SK-N-SH (cell line): Measurements from ENCODE around the gene TRIM54. TPM values are rescaled to one million over a fixed set of nuclear protein-coding genes. Genes with fewer than 3 reads are reported as not detected.
A peak's percentile ranks its signal among the peaks of the same experiment; 100 is the strongest.

ENCODE experiments used
- CTCF ChIA-PET: fragments of 300-600, 350-600 bp; formaldehyde crosslinking; extraction: SDS; loops from one replicate; lab custom pipeline; 2021; lab: Yijun Ruan, JAX
- POLR2A ChIA-PET: fragments of 350-600 bp; sonication (Branson Sonifier 250); formaldehyde crosslinking; extraction: SDS; loops from one replicate; lab custom pipeline; 2020; ENCODE audit warnings: antibody characterized with exemption, inconsistent platforms; lab: Yijun Ruan, JAX
- DNase-seq: peaks from one replicate; pipeline ENCODE4 v3.0.0; 2012
- H2AFZ ChIP-seq: fragments of 200-600 bp; sonication (generic); 2 replicates; pipeline ENCODE4 v1.8.1; 2016; ENCODE audit warnings: antibody characterized with exemption, mild to moderate bottlenecking, low read depth
- H3F3A ChIP-seq: fragments of 200-600 bp; sonication (generic); replicated peaks from 2 replicates; pipeline ENCODE3; 2016; ENCODE audit warnings: antibody characterized with exemption, mild to moderate bottlenecking; ENCODE audit not compliant: insufficient read depth
- H3K27ac ChIP-seq, 2 experiments: fragments of 200-500 bp in 1 of 2; fragments of 200-600 bp in 1 of 2; sonication (Bioruptor generic) in 1 of 2; sonication (generic), shearing (Covaris generic) in 1 of 2; 2 replicates each; pipeline versions ENCODE4 v1.5.1 to v1.6.1; 2014 to 2016; ENCODE audit warnings: low read depth in 2 of 2, inconsistent platforms in 1 of 2, low read length in 1 of 2, mild to moderate bottlenecking in 1 of 2, mixed read lengths in 1 of 2
- H3K27me3 ChIP-seq: fragments of 200-600 bp; sonication (generic), shearing (Covaris generic); 2 replicates; pipeline ENCODE4 v1.6.1; 2016; ENCODE audit warnings: mixed run types; ENCODE audit not compliant: insufficient read depth
- H3K36me3 ChIP-seq, 2 experiments: fragments of 200-500 bp in 1 of 2; fragments of 200-600 bp in 1 of 2; sonication (Bioruptor generic) in 1 of 2; sonication (generic) in 1 of 2; replicated peaks in 1 of 2; 2 replicates each; pipeline versions ENCODE3 to v1.5.1; 2014 to 2016; ENCODE audit warnings: low read length in 1 of 2, mild to moderate bottlenecking in 1 of 2; ENCODE audit not compliant: insufficient read depth in 2 of 2, control insufficient read depth in 1 of 2
- H3K4me1 ChIP-seq, 2 experiments: fragments of 200-500 bp in 1 of 2; fragments of 200-600 bp in 1 of 2; sonication (Bioruptor generic) in 1 of 2; sonication (generic), shearing (Covaris generic) in 1 of 2; 2 replicates each; pipeline versions ENCODE4 v1.5.1 to v1.6.1; 2014 to 2016; ENCODE audit warnings: low read depth in 1 of 2, low read length in 1 of 2, mixed run types in 1 of 2; ENCODE audit not compliant: insufficient read depth in 2 of 2, control insufficient read depth in 1 of 2
- H3K4me2 ChIP-seq: fragments of 200-600 bp; sonication (generic), shearing (Covaris generic); 2 replicates; pipeline ENCODE4 v1.6.1; 2017; ENCODE audit warnings: mixed run types
- H3K4me3 ChIP-seq, 2 experiments: fragments of 200-500 bp in 1 of 2; fragments of 200-600 bp in 1 of 2; sonication (Bioruptor generic) in 1 of 2; sonication (generic), shearing (Covaris generic) in 1 of 2; 2 replicates each; pipeline versions ENCODE4 v1.5.1 to v1.8.1; 2014 to 2016; ENCODE audit warnings: low read depth in 2 of 2, inconsistent platforms in 1 of 2, low read length in 1 of 2, mild to moderate bottlenecking in 1 of 2, mixed read lengths in 1 of 2, moderate library complexity in 1 of 2
- H3K79me2 ChIP-seq: fragments of 200-600 bp; sonication (generic); 2 replicates; pipeline ENCODE4 v1.8.1; 2017; ENCODE audit warnings: mild to moderate bottlenecking; ENCODE audit not compliant: insufficient read depth
- H3K9ac ChIP-seq: fragments of 200-600 bp; sonication (generic); 2 replicates; pipeline ENCODE4 v1.6.1; 2017; ENCODE audit warnings: mixed run types
- H3K9me2 ChIP-seq: fragments of 200-600 bp; sonication (generic); 2 replicates; pipeline ENCODE4 v1.6.1; 2017; ENCODE audit warnings: mixed run types
- H3K9me3 ChIP-seq: fragments of 200-600 bp; sonication (generic); 2 replicates; pipeline ENCODE4 v1.6.1; 2017; ENCODE audit warnings: mixed run types, mild to moderate bottlenecking, moderate library complexity
- H4K20me1 ChIP-seq: fragments of 200-600 bp; sonication (generic); 2 replicates; pipeline ENCODE4 v1.6.1; 2017; ENCODE audit warnings: mild to moderate bottlenecking, mixed run types; ENCODE audit not compliant: insufficient read depth
- CHD2 ChIP-seq: fragments of 150-350 bp; IDR thresholded peaks from 2 replicates; pipeline ENCODE4 v1.6.1; 2018; ENCODE audit warnings: low read length; ENCODE audit not compliant: partially characterized antibody
- ELF1 ChIP-seq: IDR thresholded peaks from 2 replicates; pipeline ENCODE4 v1.4.0; 2012
- GABPA ChIP-seq: IDR thresholded peaks from 2 replicates; pipeline ENCODE4 v1.4.0; 2012; ENCODE audit warnings: low read depth, mild to moderate bottlenecking
- JUND ChIP-seq: IDR thresholded peaks from 2 replicates; pipeline ENCODE4 v1.4.0; 2012
- POLR2AphosphoS5 ChIP-seq: IDR thresholded peaks from 2 replicates; pipeline ENCODE4 v1.6.1; 2012; ENCODE audit warnings: low read depth, low read length
- RAD21 ChIP-seq: IDR thresholded peaks from 2 replicates; pipeline ENCODE4 v1.6.1; 2012; ENCODE audit warnings: mild to moderate bottlenecking, low read length
- RXRA ChIP-seq: IDR thresholded peaks from 2 replicates; pipeline ENCODE4 v1.4.0; 2012; ENCODE audit warnings: low read depth, mild to moderate bottlenecking, borderline replicate concordance
- SIN3A ChIP-seq: IDR thresholded peaks from 2 replicates; pipeline ENCODE4 v1.6.1; 2012; ENCODE audit warnings: low read depth, mild to moderate bottlenecking, low read length, moderate library complexity, borderline replicate concordance
- TCF12 ChIP-seq: IDR thresholded peaks from 2 replicates; pipeline ENCODE4 v1.4.0; 2012
- WGBS: methylation state at CpG from one replicate; pipeline ENCODE4 v1.1.6; 2017; ENCODE audit warnings: low lambda C conversion rate; 5-methylcytosine and 5-hydroxymethylcytosine counted together
- polyA plus RNA-seq, 3 experiments: library from polyadenylated mRNA; depleted of rRNA; stranded (reverse); fragments of >200 nt; gene quantifications; 2 replicates each; pipeline ENCODE4 v1.2.3, GENCODE V29; 2012
- TF ChIP-seq, protein P1 (sequence below): IDR thresholded peaks from 2 replicates; pipeline ENCODE4 v1.4.0; 2012; ENCODE audit warnings: low read depth
- TF ChIP-seq, protein P2 (sequence below): IDR thresholded peaks from 2 replicates; pipeline ENCODE4 v1.4.0; 2012; ENCODE audit warnings: low read depth, borderline replicate concordance
- TF ChIP-seq, protein P3 (sequence below): IDR thresholded peaks from 2 replicates; pipeline ENCODE4 v1.6.1; 2012; ENCODE audit warnings: mild to moderate bottlenecking, low read depth, low read length, moderate library complexity

The TRIM54 gene
- polyA plus RNA-seq, 1 of the 3 experiments (the other 2 are of a cell fraction) = 0.28 TPM

DNA sequence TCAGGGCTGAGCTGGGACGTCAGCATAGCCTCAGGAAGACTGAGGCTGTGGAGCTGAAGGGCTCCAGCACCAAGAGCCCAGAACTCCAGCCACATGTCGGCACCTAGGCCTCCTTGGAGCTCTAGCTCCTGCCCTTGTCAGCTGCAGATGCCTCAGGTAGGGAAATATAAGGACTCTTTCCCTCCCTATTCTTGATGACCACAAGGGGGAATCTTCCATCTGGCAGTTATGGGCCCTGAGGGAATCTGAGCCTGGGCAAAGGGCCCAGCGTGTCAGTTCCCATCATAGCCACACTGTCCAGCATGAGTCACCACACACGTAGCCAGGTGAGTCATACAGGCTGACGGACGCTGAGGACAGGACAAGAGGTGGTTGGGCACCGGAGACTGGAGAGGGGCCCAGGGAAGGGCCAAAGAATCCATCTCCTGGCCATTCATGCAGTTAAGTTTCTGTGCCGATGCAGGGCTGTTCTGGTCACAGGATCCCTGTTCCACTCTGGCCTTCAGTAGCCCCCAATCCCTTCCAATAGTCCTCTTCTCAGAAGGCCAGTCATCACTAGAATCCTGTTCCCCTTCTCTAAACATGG lies 38.8 kb downstream of the TRIM54 start (continued):
- TF ChIP-seq, protein P1, sequence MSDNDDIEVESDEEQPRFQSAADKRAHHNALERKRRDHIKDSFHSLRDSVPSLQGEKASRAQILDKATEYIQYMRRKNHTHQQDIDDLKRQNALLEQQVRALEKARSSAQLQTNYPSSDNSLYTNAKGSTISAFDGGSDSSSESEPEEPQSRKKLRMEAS = peak; percentile 77
- TF ChIP-seq, protein P2, sequence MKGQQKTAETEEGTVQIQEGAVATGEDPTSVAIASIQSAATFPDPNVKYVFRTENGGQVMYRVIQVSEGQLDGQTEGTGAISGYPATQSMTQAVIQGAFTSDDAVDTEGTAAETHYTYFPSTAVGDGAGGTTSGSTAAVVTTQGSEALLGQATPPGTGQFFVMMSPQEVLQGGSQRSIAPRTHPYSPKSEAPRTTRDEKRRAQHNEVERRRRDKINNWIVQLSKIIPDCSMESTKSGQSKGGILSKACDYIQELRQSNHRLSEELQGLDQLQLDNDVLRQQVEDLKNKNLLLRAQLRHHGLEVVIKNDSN = no peak
- TF ChIP-seq TCF12 = peak; percentile 91
- TF ChIP-seq POLR2AphosphoS5 = peak; percentile 94
- TF ChIP-seq RAD21 = peak; percentile 31; the same call in 1 of the 2 replicates
- TF ChIP-seq JUND = peak; percentile 100
- TF ChIP-seq, protein P3, sequence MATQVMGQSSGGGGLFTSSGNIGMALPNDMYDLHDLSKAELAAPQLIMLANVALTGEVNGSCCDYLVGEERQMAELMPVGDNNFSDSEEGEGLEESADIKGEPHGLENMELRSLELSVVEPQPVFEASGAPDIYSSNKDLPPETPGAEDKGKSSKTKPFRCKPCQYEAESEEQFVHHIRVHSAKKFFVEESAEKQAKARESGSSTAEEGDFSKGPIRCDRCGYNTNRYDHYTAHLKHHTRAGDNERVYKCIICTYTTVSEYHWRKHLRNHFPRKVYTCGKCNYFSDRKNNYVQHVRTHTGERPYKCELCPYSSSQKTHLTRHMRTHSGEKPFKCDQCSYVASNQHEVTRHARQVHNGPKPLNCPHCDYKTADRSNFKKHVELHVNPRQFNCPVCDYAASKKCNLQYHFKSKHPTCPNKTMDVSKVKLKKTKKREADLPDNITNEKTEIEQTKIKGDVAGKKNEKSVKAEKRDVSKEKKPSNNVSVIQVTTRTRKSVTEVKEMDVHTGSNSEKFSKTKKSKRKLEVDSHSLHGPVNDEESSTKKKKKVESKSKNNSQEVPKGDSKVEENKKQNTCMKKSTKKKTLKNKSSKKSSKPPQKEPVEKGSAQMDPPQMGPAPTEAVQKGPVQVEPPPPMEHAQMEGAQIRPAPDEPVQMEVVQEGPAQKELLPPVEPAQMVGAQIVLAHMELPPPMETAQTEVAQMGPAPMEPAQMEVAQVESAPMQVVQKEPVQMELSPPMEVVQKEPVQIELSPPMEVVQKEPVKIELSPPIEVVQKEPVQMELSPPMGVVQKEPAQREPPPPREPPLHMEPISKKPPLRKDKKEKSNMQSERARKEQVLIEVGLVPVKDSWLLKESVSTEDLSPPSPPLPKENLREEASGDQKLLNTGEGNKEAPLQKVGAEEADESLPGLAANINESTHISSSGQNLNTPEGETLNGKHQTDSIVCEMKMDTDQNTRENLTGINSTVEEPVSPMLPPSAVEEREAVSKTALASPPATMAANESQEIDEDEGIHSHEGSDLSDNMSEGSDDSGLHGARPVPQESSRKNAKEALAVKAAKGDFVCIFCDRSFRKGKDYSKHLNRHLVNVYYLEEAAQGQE = peak; percentile 57; the same call in 1 of the 2 replicates
- TF ChIP-seq CHD2 = peak; percentile 36
- 0 out of 2 replicates have a peak, but pooled peaks have one; percentile 29 for TF ChIP-seq GABPA

DNA sequence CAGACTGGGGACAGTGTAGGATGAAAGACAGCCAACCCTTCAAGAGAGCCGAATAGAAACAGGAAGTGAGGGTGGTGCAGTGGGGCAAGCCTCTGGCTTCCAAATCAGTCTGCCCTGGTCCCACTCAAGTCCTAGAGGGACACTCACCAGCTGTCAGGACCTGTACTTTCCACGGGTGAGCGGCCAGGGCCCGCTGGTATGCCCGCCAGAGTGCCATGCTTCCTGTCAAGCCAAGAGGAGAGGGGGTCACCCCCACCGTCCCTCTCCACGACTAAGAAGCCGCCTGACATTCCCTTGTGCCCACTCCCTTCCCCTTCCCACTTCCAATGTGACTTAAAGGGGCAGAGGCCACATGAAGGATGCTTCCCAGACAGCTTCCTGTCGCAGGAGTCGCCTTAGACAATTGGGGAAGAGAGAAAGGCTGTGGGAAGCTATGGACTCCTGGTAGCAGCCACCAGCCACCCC lies 40.1 kb downstream of the TRIM54 start:
- TF ChIP-seq ELF1 (peak; percentile 6; the same call in 1 of the 2 replicates), RXRA (no peak), SIN3A (0 out of 2 replicates have a peak, but pooled peaks have one; percentile 42)
- Histone ChIP-seq H3K9me2 (no peaks in the 10 kb centered on the region), H3F3A (peaks cover 13% of the 10 kb centered on the region), H2AFZ (peak overlapping the region; percentile 68), H3K4me3 (peak overlapping the region; percentile 76 to 93), H3K4me1 (peaks cover 9 to 24% of the 10 kb centered on the region in 2 experiments; a peak in 3 of 4 replicates), H4K20me1 (no peaks in the 10 kb centered on the region), H3K27ac (peak overlapping the region; percentile 90 to 98), H3K27me3 (no peaks in the 10 kb centered on the region), H3K4me2 (peak overlapping the region; percentile 93), H3K9ac (peak overlapping the region; percentile 90), H3K9me3 (no peaks in the 10 kb centered on the region), H3K79me2 (peaks cover 28% of the 10 kb centered on the region; the same call in 1 of the 2 replicates), H3K36me3 (peaks cover 3 to 18% of the 10 kb centered on the region in 2 experiments)
- under 1% methylated on average over 9 of the region's 10 CpGs for WGBS
- DNase-seq = peak; percentile 49
- CTCF ChIA-PET = interaction anchor here (0.8 to 2.8 kb wide), 6 partner anchors 9 to 93 kb away, joined by 3 to 27 read pairs (median 10); partner anchors contain the start of gene EIF2B4
- POLR2A ChIA-PET = interaction anchor here (0.6 to 2.8 kb wide), 14 partner anchors 8 to 251 kb away, joined by 3 to 16 read pairs (median 5); partner anchors contain the start of genes EIF2B4, GTF3C2, NRBP1 and OST4
